GM21723 (cell line): ENCODE results near the gene CRNKL1.

Experiments
- ATAC-seq: cut with Tn5 transposase; IDR thresholded peaks from one replicate; pipeline ENCODE4 v1.9.1; 2021; ENCODE audit warnings: mild to moderate bottlenecking, moderate library complexity; ENCODE audit not compliant: unreplicated experiment

The CRNKL1 gene

DNA sequence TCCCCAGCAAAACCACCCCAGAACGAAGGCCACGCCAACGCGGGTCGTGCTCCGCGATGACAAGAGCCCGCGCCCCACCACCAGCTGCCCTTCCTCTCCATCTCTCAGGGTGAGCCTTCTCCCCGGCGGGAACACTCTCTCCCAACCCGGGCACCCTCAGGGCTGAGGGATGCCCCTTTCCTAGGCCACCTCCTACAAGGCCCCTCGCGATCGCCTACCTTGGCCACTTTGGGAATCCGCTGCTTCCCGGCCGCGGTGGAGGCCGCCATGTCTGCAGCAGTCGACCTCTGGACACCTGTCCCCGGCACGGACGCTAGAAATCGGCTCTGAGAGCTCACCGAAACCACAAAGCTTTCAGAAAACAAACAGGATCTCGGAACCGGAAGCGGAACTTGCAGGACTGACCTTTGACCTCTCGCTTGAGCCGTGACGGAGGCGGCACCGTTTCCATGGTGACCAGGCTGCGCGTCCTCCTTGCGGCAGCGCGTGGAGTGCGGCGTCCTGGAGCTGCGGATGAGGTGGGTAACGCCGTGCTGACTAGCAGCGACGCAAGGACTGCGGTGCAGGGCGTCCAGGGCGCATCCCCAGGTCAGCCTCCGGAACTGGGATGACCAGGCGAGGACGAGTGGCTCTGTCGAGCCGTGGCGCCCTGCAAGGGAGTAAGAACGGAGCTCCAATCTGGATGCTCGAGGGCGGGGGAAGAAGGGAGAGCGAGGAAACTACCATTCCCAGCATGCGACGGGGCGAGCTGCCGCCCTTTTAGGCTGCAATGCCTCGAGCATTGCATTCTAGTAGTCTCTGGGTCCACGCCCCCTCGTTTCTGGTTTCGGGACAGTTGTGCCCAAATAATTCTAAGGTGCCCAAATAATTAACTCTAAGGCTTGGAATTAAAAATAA, at the start of gene CRNKL1, which contains the start of gene CFAP61:
CRNKL1 (minus strand) TSS at position 393 of the 897 bp plus-strand sequence; CDS start at position 269, 124 bp downstream.
CFAP61 (plus strand) TSS at position 459 of the 897 bp plus-strand sequence. CDS start 4,122 bp downstream, outside the sequence.
- peak; percentile 94 for ATAC-seq

DNA sequence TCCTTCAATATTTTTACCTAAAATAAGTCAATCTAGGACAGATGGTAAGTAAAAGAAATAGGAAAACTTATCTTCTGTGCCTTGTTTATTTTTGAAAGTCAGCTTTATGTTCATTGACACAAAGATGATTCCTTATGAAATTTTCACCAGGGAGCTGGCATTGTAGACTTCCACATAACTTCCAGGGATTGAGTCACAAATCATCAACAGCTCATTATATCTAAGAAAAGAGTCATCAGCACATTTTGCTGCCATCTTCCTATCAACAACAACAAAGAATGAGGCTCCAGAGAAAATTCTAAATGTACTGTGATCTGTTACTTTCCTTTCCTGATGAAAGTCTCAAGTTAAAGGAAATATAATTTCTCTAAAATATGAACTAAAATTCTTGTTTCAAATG, 48.6 kb upstream of the CRNKL1 start:
- ATAC-seq: no peak

DNA sequence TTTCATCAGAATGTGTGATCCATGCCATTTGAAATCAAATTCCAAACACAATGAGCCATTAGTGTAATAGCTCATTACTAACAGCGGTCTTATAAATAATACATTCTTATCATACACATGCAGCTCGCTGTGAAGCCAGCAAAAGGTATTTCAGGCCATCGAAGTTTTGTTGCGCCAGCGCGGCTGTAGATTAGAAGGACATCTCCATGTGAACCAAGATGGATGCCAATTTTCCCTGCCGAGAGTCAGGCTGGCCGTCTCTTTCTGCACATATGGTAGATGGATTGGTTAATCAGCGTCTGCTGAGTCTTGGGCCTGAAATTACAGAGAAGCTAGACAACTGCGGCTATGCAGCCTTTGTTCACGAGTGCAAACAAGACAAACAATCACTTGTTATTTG, 44.2 kb upstream of the CRNKL1 start:
- no peak for ATAC-seq

DNA sequence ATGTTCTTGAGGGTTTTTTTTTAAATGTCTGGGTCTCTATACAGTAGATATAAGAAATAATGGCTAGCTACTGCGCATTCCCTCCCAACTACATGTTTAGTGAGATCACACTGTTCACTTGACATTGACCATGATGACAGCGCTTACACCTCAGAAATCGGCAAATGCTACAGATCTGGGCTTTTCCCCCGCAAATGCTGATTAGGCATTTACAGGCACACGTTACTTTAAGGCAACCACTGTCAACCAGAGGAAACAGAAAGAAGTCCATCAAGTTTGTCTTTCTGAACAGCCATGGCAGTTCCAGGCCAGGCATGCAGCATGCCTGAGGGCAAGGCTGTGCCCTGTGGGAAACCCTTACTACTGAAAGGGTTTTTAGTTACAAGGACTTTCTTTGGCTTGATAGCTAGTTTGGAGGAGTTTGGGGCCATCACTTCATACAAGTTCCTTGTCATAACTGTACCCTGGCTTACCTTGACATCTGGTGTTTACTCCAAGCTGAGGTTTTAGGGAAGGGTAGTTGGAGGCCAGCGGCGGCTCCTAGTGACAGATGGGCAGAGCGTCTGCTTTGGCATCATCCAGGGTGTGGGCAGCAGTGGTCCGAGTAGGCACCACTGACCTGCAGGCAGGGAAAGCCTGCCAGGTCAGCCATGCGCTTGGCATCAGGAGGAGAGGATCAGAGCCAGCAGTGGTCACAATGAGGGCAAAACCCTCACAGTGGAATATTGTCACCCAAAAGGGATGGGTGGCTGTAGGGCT, 43.0 kb upstream of the CRNKL1 start:
- ATAC-seq: no peak

DNA sequence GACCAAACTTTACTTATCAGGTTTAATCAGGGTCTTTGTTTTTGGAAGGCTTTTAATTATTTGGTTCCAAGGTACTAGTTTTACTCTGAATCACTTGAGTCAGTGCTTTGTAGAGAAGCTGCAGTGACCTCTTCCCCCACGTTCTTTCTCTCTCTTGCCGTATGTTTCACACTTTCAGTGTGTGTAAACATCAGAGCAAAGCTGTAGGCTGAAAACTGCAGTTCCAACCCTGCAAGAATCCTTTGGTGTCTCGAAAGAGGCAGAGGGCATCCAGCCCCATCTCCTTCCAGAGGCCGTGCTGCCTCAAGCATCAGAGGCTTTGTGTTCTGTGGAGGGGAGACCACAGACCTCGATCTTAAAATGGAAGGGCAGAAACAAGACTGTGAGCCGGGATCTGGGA, 42.1 kb upstream of the CRNKL1 start:
- no peak for ATAC-seq

DNA sequence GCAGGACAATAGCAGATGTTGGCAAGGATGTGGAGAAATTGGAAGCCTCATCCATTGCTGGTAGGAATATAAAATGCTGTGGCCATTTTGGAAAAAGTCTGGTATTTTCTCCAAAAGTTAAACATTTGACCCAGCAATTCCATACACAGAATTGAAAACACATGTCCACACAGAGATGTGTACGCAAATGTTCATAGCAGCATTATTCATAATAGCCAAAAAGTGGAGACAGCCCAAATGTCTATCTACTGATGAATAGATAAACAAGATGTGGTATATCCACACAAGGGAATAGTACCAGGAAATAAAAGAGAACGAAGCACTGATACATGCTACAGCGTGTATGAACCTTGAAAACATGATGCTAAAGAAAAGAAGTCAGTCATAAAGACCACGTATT, 40.6 kb upstream of the CRNKL1 start:
- no peak for ATAC-seq

DNA sequence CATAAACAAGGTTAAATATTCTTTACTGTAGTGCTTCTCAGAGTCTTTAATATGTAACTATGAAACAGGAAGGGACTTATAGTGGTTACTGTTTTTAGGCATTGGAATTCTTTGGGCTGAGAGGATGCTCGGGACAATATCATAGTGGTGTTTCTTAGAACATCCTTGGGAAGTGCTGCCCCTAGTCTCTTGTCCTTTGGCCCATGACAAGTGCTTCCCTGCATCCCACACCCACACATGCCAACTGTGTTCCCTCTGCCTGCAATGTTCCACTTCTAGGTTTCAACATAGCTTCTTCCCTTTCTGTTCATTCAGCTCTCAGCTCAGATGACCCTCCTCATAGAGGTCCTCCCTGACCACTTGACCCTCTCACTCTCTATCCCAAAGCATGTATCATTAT, 37.7 kb upstream of the CRNKL1 start:
- no peak for ATAC-seq

DNA sequence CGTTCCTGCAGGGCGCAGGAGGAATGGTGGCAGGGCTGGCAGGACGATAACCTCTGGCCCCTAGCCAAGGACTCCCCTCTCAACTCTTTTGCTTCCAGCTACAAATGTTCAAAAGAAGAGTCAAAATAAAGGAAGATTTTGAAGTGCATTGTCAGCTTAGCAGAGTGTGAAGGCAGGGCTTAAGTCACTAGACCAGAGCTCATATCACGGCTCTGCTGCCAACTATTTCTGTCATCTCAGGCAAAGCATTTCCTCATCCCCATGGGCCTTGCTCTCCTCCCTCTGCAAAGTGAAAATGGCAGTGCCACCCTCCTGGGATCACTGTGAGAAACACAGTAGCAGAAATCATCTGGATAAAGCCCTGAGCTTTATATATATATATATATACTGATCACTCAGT, 36.8 kb upstream of the CRNKL1 start:
- ATAC-seq: no peak

DNA sequence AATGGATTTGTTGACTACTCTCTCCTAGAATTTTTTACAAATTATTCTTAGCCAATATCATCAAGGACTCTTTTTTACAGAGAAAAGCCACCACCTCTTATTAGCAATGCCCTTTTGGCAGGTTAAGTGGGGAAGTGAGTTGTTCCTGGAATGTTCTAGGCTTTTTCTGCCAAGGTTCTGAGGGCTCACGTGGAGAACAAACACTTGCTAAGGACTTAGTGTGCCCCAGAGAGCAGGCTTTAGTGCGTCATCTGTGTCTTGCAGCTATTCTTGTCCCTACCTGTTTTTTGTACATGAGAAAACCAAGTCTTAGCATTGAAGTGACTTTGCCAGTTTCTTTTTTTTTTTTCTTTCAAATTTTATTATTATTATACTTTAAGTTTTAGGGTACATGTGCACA, 33.5 kb upstream of the CRNKL1 start:
- ATAC-seq: no peak

DNA sequence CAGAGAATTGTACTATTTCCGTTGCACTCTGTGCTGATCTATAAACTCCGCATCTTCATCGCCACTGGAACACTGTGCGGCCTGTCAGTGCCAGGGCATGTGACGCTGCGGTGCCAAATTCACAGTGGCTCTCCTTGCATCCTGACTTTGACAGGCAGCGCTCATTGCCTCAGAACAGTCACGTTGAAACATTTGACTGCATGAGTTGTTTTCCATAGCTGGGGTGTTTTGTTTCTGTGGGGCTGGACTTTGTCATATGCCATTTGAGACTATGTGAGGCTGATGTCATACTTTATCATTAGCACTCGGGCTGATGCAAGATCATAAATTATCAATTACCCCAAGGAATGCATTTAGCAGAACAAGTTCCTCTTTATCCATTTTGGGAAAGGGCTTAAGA, 32.8 kb upstream of the CRNKL1 start:
- ATAC-seq: no peak

DNA sequence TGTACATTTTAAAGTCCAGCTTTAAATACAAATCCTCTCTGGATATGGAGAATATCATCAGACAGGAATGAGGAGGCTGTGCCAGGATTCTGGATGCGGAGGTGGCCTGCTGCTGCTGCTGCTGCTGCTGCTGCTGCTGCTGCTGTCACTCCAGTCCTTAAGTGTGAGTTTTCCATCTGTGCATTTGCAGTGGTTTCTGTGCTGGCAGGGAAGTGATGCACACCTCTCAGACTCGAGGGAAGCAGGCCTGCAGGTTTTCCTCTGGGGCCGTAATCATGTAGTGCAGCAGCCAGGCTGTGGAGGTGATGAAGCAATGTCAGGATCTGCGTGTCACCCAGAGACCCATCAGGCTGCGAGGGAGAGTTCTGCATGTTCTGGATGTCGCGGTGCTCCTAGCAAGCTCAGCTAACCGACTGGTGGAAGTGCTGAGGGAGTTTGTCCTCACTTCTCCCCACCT, 32.1 kb upstream of the CRNKL1 start:
- no peak for ATAC-seq

DNA sequence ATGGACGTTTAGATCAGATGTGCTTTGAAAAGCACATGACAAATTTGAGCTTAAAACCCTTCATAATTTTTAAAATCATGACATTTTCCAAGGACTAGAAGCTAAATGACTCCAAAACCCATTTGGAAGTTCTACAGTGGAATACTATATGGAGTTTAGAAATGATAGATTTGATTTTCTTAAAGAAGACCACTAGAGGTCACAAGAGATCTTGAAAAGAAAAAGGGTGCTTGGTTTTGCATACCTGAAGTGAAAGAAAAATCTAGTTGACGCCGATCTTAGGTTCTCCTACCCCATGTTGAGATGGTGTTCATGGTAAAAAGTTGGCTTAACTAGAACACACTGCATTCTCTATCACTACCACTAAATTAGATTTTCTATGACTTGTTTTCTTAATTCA, 31.5 kb upstream of the CRNKL1 start:
- no peak for ATAC-seq

DNA sequence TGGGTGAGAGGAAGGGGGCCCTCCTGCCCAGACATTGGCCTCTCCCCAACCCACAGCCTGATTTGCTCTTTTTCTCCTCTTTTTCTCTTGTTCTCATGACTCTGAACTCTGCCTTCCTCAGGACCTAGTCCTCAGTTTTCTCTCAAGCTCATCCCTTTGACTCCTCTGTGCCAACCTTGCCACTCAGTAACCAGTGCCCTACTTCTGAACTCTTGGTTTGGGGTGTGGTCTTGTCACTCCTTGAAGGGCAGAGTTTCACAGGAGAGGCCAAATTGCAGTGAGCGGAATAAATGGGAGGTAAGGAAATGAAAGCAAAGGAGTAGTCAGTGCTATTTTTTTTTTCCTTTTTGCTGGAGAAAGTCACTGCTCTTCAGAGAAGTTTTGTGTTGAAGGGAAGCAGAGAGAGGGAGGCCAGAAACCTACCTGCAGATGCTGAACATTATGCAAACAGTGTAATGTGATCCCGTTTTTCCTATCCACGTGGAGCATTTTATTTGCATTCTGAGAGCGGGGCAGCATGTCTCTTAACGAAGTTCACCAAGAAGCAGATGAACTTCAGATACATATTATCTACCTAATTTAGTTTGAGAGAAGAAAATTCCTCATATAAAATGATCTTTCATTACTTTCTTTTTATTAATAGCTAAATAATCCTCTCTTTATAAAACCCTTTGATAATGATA, 27.0 kb upstream of the CRNKL1 start:
- no peak for ATAC-seq

DNA sequence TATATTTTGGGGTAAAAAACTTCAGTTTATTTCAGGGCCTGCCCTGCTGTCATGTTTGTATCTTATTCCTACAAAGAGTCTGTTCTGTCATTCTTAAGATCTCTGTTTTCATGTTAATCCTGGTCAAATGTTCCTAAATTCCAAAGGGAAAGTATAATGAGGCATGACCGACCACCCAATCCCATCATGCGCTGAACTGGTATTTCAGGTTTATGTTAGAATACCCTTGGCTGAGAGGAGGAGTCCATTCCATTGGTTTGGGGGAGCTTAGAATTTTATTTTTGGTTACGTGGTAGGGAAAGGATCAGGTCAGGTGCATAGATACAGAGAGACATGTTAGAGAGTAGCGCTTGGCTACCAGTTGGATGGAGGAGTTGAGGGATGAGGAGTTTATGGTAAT, 25.8 kb upstream of the CRNKL1 start:
- ATAC-seq: no peak

DNA sequence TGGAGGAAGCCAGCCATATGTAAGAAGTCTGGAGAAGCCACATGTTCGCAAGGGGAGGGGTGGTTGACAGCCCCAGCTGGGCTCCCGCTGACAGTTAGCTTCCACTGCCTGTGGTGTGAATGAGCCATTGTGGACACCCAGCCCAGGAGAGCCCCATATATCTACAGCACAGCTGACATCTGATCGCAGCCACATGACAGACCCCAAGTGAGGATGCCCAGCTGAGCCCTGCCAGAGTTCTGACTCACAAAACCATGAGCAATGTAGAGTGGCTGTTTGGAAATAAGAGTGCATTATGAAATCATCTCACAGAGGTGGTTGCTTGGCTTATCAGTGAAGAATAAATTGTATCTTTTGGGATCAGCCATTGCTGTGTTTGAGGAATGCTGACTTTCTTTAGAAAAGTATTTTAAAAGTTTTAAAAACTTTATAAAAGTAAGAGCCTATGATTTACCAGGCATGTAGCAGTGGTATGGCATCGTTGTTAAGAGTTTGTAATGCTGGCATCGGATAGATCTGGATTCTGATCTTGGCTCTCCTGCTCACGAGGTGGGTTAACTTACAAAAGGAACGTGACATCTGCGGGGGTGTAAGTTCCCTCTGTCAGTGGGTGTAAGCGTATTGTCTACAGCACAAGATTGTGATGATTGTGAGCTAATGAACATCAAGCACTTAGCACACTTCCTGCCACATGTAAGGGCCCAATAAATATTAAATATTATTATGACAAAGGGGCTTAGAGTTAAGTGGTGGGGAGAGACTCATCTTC, 24.2 kb upstream of the CRNKL1 start:
- no peak for ATAC-seq

DNA sequence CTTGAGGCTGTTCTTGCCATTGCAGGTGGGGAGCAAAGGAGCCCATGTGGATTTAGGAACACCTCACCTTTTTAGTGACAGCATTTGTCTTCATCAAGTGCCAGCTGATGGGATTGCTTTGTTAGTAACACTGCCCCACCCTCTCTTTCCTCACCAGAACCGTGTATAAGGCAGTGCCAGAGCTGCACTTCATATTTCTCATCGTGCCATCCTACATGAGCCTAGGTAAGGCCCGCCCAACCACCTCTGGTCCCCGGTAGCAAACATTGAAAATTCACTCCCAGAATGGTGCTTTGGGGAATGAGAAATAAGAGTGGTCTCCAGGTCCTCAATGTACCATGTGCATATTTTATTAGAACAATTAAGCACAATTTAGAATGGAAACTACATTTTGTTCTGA, 22.8 kb upstream of the CRNKL1 start:
- no peak for ATAC-seq

DNA sequence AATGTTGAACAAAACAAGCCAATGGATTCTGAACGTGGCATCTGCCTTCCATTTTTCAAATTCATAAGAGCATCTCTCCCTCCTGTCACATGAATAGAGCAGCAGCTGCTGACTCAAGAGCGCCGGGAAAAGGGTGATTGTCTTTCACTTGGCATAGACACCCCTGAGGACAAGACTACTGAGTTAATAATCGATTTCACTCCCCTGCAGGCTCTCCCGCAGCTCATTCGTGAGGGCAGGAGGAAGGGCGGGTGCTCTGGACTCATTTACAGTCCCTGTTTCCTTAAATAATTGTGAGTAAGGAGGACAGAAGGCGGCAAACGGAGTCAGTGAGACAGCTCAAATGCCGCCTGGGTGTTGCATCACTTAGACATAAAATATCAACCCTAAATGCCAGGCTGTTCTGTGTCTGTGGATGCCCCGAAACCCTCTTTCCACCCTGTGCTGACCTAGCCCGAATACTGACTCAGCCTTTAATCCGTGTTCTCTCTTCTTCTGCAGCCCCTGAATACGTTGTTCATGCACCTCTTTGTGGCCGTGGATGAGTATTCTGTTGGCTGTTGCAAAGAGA, 21.6 kb upstream of the CRNKL1 start:
- no peak for ATAC-seq

DNA sequence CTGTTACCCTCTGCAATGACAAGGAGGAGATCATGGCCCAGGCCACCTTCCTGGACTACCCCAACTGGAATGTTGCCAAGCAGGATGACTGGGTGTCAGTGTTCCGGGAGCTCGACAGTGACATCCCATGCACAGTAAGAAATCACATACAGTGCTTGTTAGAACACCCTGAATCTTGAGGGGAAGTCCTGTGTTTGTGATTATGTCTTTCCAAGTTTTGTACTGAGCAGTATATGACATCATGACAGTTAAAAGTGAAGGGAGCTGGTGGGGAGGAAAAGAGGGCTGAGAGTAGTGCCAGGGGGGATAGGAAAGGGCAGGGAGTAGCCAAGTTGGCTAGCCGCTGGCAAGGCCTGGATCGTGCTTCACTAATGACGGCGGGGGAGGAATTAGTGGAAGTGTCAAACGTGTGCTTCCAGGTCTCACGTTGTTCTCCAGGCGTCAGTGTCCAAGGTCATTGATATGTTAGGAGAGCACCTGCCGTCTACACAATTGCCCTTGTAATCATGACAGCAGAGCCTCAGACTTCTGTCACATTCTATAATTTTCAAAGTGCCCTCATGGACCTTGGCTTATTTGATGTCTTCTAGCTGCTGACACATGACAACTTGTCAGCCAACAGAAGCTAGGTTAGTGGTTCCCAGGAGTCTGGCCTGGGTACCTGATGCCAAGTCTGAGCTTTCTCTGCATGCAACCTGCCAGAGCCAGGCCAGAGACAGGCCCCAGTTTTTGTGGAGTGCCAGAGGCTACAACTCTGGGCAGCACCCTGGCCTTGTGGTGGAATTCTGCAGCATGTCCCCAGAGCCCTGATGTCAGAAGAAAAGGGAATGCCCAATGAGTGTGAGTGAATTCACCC, 18.8 kb upstream of the CRNKL1 start:
- ATAC-seq: no peak

DNA sequence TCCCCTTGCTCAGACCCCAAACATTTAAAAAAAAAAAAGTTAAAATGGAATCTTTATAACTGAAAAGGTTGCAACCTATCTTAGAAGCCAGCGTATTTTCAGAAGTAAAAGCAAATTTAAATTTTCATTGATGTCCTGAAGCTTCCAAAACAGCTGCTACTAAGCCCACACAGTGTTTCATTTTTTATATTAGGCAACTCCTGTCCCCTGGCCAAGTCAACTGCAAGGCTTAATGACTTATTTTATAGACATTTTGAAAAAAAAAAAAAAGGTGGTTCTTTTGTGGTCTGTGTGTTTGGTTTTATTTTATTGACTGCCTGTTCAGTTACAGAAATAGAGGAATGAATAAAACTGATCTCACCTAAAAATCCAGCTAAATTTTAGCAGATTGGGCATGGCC, 13.1 kb upstream of the CRNKL1 start:
- no peak for ATAC-seq
